Peyer's patch (tissue), 4 donors: ENCODE measurements around the gene PSG5.
"Not testable (repeated sequence)": the region's sequence is repeated elsewhere in the genome, so short reads cannot be mapped to it uniquely, and the experiment has no call there.

Experiments used
- POLR2A ChIP-seq, 2 donors: fragments of 450-650 bp; IDR thresholded peaks; one replicate each; pipeline ENCODE4 v1.5.1; 2017; ENCODE audit warnings: antibody characterized with exemption in 2 of 2, mild to moderate bottlenecking in 2 of 2, moderate library complexity in 2 of 2
- TF ChIP-seq, protein P1 (sequence below), 6 experiments: fragments of 450-650 bp in 4 of 6; fragments of 200-600 bp in 2 of 6; sonication (generic) in 1 of 6; IDR thresholded peaks; one replicate each; pipeline ENCODE4 v1.5.1; 2017 to 2019; ENCODE audit warnings: antibody characterized with exemption in 6 of 6, mild to moderate bottlenecking in 3 of 6, moderate library complexity in 1 of 6

DNA sequence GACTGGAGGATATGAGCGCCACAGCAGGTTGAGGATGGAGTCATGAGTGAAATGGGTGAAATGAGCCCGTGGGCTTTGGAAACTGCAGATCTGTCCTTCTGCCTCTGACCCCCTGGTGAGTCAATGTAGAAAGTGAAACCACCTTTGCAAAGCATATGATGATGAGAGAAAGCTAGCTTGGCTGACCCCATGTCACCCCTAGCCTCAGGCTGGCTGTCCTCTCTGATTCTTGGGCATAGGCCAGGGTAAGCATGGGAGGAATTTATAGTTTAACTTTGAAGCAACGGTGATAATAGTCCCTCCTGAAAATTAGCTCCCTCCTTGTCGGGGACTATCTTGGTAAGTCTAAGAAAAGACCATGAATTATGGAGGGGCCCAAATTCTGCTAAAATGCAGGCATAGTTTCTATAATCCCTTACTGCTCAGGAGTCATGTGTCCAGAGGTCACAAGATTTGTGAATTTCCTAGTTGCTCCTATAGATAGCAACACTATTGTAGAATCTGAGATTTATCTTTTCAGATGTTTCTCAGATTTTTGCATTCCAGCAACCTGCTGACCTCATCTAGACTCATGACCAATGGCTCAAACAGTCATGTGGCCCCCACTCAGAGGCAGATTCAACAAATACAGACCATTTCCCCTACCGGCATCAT is 38.0 kb upstream of the PSG5 start:
- TF ChIP-seq, protein P1, sequence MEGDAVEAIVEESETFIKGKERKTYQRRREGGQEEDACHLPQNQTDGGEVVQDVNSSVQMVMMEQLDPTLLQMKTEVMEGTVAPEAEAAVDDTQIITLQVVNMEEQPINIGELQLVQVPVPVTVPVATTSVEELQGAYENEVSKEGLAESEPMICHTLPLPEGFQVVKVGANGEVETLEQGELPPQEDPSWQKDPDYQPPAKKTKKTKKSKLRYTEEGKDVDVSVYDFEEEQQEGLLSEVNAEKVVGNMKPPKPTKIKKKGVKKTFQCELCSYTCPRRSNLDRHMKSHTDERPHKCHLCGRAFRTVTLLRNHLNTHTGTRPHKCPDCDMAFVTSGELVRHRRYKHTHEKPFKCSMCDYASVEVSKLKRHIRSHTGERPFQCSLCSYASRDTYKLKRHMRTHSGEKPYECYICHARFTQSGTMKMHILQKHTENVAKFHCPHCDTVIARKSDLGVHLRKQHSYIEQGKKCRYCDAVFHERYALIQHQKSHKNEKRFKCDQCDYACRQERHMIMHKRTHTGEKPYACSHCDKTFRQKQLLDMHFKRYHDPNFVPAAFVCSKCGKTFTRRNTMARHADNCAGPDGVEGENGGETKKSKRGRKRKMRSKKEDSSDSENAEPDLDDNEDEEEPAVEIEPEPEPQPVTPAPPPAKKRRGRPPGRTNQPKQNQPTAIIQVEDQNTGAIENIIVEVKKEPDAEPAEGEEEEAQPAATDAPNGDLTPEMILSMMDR (IDR thresholded peaks at IDR 0.05), result not testable (repeated sequence)
- TF ChIP-seq POLR2A (IDR thresholded peaks at IDR 0.05), result not testable (repeated sequence)
